Stimulated activated CD4-positive, alpha-beta T cell treated with anti-CD3 and anti-CD28 coated beads, TNF-alpha, amount 100 ng/mL, for 48 hours (primary cell): ENCODE results near the gene PDE1C.

Experiments
- DNase-seq, 3 donors: peaks; one replicate each; pipeline ENCODE4 v3.0.0-alpha.2; 2020; ENCODE audit warnings: low read depth in 3 of 3

PDE1C gene

GRCh38 chr7:31892099-31892829 lies 177.9 kb downstream of the PDE1C start:
- DNase-seq, result no peak

DNA sequence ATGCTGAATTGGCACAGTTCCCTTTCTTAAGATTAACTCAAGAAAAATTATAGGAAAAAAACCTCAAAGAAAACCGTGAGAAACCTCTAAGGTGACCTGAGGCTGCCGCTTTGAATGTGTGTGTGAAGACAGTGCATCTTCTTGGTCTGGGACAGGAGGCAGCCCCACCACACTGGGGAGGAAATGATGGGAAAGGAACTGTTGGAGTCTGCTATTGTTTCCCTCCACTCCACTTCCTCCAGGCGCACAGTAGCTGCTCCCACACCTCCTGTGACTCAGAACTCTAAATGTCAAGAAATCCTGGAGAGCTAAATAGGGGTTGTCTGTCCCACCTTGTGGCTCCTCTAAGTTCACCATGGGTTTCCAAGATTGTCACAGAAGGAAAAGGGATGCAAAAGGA lies 179.4 kb downstream of the PDE1C start:
- DNase-seq, result no peak

- DNase-seq, result no peak
These were observed 180.0 kb downstream of the PDE1C start for GRCh38 chr7:31890198-31890597.

GRCh38 chr7:31887006-31887405 lies 183.2 kb downstream of the PDE1C start:
- DNase-seq, result no peak

DNA sequence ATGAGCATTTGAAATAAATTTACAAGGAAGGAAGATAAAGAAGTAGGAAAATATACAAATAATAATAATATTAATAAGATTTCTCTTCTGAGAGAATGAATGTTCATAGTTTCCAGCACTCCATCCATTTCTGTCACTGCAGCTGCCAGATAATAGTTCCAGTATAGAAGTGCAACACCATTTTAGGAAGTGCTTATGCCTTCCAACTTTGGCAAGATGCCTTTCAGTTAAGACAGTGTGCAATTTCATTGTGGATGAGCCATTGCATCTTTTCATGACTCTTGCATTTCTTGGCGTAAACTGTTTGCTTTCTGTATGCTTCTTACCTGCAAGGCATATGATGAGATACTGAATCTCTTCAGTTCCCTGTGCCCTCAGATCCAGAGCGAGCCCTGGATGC lies 185.0 kb downstream of the PDE1C start:
- DNase-seq, result no peak

DNA sequence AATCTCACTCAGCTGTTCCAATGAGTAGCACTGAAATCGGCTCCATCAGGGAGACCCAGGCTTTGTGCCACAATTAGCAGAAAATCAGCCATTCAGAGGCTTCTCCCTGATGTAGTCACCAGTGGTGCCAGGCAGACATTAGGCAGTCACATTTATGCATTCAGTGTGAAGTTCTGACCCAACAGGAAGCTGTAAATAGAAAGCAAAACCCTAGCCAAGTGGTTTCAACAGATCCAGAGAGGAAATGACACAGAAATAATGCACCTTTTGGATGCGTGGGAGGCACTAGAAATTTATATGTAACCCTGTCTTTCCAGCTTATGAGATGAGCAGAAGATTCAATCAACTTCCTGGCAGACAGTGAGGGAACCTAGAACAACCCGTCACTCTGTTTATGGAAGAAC lies 186.4 kb downstream of the PDE1C start:
- no peak for DNase-seq

DNA sequence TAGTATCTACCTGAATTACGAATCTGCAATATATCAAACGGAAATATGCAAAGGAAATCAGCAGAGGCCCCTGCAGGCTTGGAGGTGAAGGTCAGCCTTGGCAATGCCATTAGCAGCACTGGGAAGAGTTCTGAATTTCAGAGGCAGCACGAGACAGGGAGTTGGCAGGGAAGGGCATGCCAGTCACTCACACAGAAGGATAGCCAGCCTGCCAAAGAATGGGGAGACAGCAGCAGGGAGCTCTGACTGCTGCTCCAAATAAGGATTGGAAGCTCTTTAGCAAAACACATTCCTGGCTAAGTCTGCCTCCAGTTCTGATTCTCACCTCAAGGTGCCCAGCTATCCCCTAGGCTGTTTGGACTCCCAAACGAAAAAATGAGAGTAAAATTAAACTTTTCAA lies 188.0 kb downstream of the PDE1C start:
- DNase-seq, result no peak

- DNase-seq, result no peak
These were observed 191.3 kb downstream of the PDE1C start for GRCh38 chr7:31878875-31879274.

DNA sequence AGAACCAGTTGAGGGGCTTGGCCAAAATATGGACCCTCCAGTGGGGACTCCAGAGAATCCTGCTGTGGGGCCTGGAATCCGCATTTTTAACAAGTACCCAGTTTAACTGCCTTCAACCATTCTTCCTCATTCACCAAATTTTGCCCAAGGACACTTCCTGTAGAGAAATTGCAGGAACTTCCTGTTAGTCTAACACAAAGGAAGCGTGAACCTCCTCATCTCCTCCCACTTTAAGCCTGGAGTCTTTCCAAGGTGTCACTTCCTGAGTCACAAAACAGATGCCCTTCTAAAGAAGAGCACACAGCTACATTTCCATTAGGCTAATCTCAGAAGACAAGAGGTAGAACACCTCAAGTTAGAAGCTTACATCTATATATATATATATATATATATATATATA lies 194.8 kb downstream of the PDE1C start:
- DNase-seq, result no peak

DNA sequence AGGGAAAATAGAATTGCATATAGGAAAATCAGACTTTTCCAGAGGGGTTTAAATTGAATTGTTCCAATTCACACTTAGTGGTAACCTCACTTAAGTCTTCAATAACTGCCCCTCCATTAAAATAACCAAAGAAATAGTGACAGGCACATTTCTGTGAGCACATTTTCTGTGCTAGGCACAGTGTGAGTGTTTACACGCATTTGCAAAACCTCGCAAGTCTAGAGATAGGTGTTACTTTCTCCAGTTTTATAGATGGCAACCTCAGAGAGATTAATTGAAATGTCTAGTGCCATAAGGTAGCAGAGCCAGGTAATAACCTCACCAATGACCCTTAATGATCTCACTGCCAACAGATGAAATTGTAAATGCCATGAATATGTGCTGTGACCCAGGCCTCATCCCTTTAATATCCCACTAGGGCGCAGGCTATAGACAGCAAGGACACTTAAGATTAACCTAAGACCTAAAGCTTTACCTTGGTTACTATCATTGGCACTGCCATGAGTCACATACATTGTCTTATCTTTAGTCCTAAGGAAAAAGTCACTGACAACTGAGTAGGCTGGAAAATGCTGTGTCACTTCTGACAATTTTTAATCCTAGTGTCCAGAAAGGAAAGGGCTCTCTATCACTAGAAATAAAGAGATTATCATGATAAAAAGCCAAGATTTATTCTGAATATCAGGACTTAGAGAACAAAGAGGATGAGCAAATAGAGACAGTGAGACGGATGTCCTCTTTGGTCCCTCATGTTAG lies 195.4 kb downstream of the PDE1C start:
- DNase-seq, result no peak

DNA sequence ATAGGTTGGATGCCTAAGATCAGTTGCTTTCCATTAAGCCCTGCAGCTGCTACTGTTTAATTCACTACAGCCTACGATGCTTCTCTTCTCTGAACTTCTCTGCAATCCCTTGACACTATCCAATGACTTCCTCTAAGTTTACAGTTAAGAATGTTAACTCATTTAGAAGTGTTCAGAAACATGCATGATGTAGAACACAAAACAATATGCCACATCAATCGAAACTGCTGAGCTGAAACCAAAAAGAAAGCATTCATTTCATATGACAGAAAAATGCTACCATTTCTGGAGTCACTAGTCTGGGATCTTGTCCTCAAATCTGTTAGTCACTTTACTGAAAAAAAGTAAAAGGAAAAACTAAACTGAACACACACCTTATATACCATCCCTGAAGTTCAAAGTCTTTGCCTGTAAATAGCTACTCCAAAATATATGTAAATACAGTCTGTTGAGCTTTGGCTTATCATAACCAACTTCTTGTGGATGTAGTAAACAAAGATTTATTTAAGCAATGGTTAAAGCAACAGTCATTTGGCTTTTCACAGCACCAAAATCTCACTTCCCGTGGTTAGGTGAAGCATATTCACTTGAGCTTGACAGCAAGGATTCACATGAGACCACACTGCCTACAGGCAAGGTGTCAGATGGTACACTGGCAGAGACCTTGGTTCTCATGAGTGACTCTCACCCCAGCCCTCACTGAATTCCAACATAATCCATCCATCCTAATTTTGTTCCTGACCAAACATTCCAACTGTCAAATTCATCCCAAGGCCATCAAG lies 196.2 kb downstream of the PDE1C start:
- DNase-seq, result no peak

- no peak for DNase-seq
These were observed 197.4 kb downstream of the PDE1C start for GRCh38 chr7:31872545-31873370.

GRCh38 chr7:31864646-31865045 lies 205.6 kb downstream of the PDE1C start:
- no peak for DNase-seq

DNA sequence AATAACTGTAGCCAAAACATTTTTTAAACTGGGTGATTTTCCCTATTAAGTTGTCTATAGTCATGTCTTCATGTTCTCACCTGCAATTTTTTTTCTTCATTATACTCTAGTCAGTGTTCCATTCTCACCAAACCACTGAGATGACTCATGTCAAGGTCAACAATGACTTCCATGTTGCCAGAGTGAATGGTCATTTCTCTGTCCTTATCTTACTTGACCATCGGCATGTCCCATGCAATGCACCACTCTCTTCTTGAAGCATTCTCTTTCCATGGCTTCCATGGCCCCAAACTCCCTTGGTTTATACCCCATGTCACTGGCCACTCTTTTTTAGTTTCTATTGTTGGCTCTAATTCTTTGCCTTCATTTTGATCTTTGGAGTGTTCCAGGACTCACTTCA lies 209.3 kb downstream of the PDE1C start:
- DNase-seq, result no peak

DNA sequence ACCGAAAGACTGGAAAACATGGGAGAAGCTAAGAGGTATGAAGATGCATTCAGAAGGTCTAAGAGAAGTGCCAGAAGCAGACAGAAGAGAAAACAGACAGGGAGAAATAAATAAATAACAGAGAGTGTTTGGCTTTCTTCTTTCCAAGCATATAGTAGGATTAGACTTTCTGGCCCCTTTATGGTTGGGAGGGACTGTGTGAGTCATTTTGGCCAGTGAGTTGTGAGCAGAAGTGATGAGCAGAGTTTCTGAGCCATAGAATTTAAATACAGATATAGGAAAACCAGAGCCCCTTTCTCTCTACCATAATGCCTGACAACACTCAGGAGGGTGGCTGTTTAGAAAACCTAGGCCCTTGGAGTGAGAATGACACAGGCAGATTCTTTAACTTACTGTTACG lies 212.2 kb downstream of the PDE1C start:
- no peak for DNase-seq

- DNase-seq, result no peak
These were observed 213.0 kb downstream of the PDE1C start for GRCh38 chr7:31857172-31857571.

DNA sequence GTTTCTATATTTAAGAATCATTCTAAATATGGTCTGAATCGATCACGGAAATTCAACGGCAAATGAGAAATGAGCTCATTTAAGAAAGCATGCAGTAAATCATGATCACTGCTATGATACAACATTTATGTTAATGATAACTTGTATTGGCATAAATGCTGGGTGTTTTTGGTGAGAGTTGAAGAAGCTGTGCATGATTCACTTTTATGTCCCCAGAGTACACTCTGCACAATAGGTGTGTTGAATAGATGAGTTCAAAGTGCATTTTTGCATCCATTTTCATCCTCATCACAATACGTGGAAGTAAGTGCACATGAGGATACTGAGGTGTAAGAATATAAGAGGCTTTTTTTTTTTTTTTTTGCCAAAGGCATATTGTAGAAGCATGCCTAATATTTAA lies 213.9 kb downstream of the PDE1C start:
- no peak for DNase-seq

- DNase-seq, result no peak
These were observed 214.7 kb downstream of the PDE1C start for GRCh38 chr7:31855530-31855929.

GRCh38 chr7:31853380-31853779 lies 216.8 kb downstream of the PDE1C start:
- no peak for DNase-seq

- DNase-seq, result no peak
These were observed 217.7 kb downstream of the PDE1C start for GRCh38 chr7:31852462-31852861.

- DNase-seq, result no peak
These were observed 219.1 kb downstream of the PDE1C start for GRCh38 chr7:31851119-31851518.

GRCh38 chr7:31850601-31851000 lies 219.6 kb downstream of the PDE1C start:
- no peak for DNase-seq
